ENCODE results near the gene KRTAP9-7.

Gene KRTAP9-7

DNA sequence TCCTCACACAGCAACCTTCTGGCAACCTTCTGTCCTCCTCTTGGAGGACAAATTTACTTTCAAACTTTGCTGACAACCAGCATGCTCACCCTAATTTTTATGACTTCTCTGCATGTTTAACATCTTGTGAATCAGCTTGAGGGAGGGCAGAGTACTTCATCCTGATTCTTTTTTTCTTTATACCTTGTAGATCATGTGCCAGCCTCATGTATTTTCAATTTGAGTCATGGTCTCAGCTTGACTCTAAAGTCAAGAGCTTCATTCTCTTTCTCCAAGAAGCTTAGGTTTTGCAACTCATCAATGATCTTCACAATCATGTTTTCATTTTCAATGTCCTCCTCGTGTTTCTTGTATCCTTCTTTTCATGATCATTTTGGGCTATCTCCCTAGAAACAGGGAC, 3.6 kb upstream of the KRTAP9-7 start:
- TF ChIP-seq POLR2AphosphoS5 (IDR thresholded peaks at IDR 0.05; ENCODE audit: low read depth, low read length), result no peak
- TF ChIP-seq PAX5 (IDR thresholded peaks at IDR 0.05; ENCODE audit: insufficient read depth, low read length, severe bottlenecking), result no peak
- no peak for TF ChIP-seq SPI1 (IDR thresholded peaks at IDR 0.05; ENCODE audit: low read depth, low read length)
- FAIRE-seq, result no peak
- DNase-seq (ENCODE audit: insufficient read length, low spot score), result no peak

DNA sequence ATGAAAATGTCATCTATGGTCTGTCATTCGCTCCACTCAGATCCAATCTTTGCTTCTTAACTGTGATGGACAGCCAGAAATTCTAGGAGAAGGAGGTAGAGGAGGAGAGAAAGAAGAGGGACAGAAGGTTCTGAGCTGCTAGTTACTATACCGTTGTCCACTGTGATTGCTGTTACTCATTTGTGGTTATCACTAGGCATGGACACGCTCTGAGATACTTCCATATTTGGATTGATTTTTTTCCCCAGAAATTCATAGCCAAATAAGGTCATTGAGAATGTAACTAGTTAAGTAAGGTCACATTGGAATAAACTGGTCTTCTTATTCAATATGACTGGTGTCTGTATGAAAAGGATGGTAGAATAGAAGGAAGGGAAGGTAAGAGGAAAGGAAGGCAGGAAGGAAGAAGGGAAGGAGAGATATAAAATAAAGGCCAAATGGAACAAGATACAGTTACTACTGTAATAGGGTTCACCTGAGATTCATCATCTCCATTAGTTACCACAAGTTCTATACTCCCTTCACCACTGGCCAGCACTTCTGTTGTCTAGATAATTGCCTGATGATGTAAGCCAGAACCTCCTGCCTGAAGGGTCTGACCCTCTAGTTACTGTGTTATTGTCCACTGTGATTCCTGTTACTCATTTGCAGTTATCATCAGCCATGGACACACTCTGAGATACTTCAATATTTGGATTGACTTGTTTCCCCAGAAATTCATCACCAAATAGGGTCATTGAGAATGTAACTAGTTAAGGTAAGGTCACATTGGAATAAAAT, 2.9 kb downstream of the KRTAP9-7 start:
- FAIRE-seq, result no peak
- no peak for TF ChIP-seq SPI1 (IDR thresholded peaks at IDR 0.05; ENCODE audit: low read depth, low read length)
- TF ChIP-seq POLR2A (IDR thresholded peaks at IDR 0.05; ENCODE audit: low read depth, low read length), result no peak
- TF ChIP-seq POLR2AphosphoS5 (IDR thresholded peaks at IDR 0.05; ENCODE audit: low read depth, low read length), result no peak
- TF ChIP-seq PAX5 (IDR thresholded peaks at IDR 0.05; ENCODE audit: insufficient read depth, low read length, severe bottlenecking), result no peak
- no peak for TF ChIP-seq POU2F2 (IDR thresholded peaks at IDR 0.05; ENCODE audit: low read depth, low read length)
- TF ChIP-seq TAF1 (IDR thresholded peaks at IDR 0.05; ENCODE audit: low read depth, low read length), result no peak
- no peak for DNase-seq (ENCODE audit: insufficient read length, low spot score)

DNA sequence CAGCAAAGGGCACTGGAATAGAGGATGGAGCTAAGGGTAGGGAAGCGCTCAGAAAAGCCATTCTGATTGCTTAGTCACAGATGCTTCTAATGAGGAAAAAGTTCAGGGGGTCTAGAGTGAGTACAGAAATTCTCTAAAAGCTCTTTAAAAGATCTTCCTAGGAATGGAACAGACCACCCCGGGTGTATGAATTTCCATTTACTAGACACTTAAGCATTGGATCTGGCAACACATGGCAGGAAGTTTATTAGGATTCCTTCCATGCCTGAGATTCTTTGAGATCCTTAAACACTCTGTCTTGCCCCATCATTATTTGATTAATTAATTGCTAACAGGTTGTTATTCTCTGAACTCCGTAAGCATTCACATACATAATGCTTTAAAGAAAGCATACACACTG, 8.5 kb downstream of the KRTAP9-7 start:
- FAIRE-seq, result no peak
- DNase-seq (ENCODE audit: insufficient read length, low spot score), result no peak
- TF ChIP-seq POLR2A (IDR thresholded peaks at IDR 0.05; ENCODE audit: low read depth, low read length), result no peak
- TF ChIP-seq POLR2AphosphoS5 (IDR thresholded peaks at IDR 0.05; ENCODE audit: low read depth, low read length), result no peak
- no peak for TF ChIP-seq SPI1 (IDR thresholded peaks at IDR 0.05; ENCODE audit: low read depth, low read length)
- no peak for TF ChIP-seq POU2F2 (IDR thresholded peaks at IDR 0.05; ENCODE audit: low read depth, low read length)
- TF ChIP-seq TAF1 (IDR thresholded peaks at IDR 0.05; ENCODE audit: low read depth, low read length), result no peak
- TF ChIP-seq PAX5 (IDR thresholded peaks at IDR 0.05; ENCODE audit: insufficient read depth, low read length, severe bottlenecking), result no peak

DNA sequence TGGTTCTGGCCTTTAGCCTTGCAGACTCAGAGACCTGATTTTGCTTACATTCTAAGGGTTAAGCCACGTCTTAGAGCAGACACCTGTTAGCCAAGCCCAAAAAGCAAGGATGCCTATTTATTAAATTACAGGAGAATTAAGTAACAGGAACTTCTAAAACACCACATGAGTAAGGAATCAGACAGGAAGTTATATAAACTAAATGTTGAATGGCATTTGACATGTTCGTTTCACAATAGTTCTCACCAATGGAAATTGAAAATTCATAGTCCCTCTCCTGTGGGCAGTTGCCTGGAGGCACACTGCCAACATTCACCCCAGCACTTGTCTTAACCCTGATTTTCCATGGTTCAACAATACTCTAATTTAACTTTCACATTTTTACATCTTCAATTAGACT, 9.0 kb downstream of the KRTAP9-7 start:
- TF ChIP-seq SPI1 (IDR thresholded peaks at IDR 0.05; ENCODE audit: low read depth, low read length) (no peak), POLR2A (IDR thresholded peaks at IDR 0.05; ENCODE audit: low read depth, low read length) (no peak), TAF1 (IDR thresholded peaks at IDR 0.05; ENCODE audit: low read depth, low read length) (no peak), POLR2AphosphoS5 (IDR thresholded peaks at IDR 0.05; ENCODE audit: low read depth, low read length) (no peak), POU2F2 (IDR thresholded peaks at IDR 0.05; ENCODE audit: low read depth, low read length) (no peak), PAX5 (IDR thresholded peaks at IDR 0.05; ENCODE audit: insufficient read depth, low read length, severe bottlenecking) (no peak)
- DNase-seq (ENCODE audit: insufficient read length, low spot score) (no peak), FAIRE-seq (no peak)

DNA sequence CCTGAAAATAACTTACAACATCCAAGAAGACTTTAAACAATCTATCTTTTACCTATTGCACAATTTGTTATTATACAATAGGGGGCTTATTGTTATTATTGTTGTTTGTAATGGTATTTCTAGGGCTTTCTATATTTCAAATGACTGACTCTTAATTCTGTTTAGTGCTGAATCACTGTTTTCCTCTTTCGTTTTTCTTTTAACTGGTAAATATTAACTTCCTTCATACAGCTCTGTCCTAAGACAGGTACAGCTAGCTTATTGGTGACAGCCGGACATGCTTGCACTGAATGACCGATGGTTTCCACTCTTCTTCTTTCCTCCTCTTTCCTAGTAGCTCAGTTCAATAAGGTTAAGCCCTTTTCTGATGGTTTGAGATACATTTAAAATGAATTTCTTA, 11.6 kb downstream of the KRTAP9-7 start:
- TF ChIP-seq TAF1 (IDR thresholded peaks at IDR 0.05; ENCODE audit: low read depth, low read length) (no peak), PAX5 (IDR thresholded peaks at IDR 0.05; ENCODE audit: insufficient read depth, low read length, severe bottlenecking) (no peak), SPI1 (IDR thresholded peaks at IDR 0.05; ENCODE audit: low read depth, low read length) (no peak), POLR2A (IDR thresholded peaks at IDR 0.05; ENCODE audit: low read depth, low read length) (no peak), POU2F2 (IDR thresholded peaks at IDR 0.05; ENCODE audit: low read depth, low read length) (no peak), POLR2AphosphoS5 (IDR thresholded peaks at IDR 0.05; ENCODE audit: low read depth, low read length) (no peak)
- DNase-seq (ENCODE audit: insufficient read length, low spot score) (no peak), FAIRE-seq (no peak)

DNA sequence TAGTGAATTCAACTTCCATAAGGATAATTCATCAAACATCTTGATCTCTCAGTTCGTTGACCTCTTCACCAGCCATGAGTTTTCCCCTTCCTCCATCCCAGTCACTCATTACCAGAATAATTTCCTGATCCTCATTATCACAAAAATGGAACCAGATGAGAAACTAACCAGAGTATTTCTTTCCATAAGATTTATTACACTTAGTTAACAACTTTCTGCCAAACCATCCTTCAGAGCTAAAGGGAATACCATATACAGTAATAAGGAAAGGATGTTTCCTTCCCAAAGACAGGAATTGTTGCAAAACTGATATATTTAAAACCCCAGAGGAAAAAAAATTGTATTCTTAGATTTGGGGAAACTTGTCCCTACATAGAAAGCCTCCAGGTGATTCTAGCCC, 18.5 kb downstream of the KRTAP9-7 start:
- TF ChIP-seq POLR2A (IDR thresholded peaks at IDR 0.05; ENCODE audit: low read depth, low read length) (no peak), POLR2AphosphoS5 (IDR thresholded peaks at IDR 0.05; ENCODE audit: low read depth, low read length) (no peak), TAF1 (IDR thresholded peaks at IDR 0.05; ENCODE audit: low read depth, low read length) (no peak), POU2F2 (IDR thresholded peaks at IDR 0.05; ENCODE audit: low read depth, low read length) (no peak), SPI1 (IDR thresholded peaks at IDR 0.05; ENCODE audit: low read depth, low read length) (no peak), PAX5 (IDR thresholded peaks at IDR 0.05; ENCODE audit: insufficient read depth, low read length, severe bottlenecking) (no peak)
- DNase-seq (ENCODE audit: insufficient read length, low spot score) (no peak), FAIRE-seq (no peak)

DNA sequence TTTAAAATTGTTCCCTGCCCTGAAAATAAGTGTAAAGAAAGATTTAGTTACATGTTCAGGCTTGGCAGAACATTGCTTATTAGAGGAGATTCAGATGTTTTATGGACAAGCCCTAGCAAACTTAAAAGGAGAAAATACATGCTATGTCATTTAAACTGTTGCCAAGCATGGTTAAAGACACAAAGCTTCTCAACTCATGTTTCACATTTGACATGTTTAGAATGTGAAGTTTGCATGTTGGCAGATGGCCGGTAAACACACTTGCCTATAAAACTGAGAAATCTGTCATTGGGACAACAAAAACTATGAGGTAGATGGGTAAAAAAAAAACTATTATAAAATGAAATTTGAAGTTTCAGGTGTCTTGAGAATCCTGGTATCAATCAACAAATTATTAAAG, 21.3 kb downstream of the KRTAP9-7 start:
- TF ChIP-seq POLR2A (IDR thresholded peaks at IDR 0.05; ENCODE audit: low read depth, low read length) (no peak), PAX5 (IDR thresholded peaks at IDR 0.05; ENCODE audit: insufficient read depth, low read length, severe bottlenecking) (no peak)
- FAIRE-seq (no peak), DNase-seq (ENCODE audit: insufficient read length, low spot score) (no peak)

DNA sequence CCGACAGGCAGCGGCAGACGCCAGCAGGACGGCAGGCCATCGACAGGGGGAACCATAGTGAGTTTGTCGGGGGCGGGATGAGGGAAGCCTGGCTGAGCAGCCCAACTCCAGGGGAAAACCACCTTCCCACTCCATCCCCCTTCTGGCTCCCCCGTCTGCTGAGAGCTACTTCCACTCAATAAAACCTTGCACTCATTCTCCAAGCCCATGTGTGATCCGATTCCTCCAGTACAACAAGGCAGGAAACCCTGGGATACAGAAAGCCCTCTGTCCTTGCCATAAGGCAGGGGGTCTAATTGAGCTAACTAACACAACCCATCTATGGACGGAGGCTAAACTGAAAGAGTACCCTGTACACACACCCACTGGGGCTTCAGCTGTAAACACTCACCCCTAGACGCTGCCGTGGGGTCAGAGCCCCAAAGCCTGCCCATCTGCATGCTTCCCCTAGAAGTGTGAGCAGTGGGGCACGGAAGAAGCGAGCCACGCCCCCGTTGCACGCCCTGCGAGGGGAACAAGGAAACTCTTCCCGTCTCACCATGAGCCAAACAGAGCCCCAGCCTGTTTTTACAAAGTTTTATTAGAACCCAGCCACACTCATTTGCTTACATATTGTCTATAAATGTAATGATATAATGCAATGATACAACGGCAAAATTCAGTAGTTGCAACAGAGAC, 23.1 kb downstream of the KRTAP9-7 start:
- no peak for TF ChIP-seq SPI1 (IDR thresholded peaks at IDR 0.05; ENCODE audit: low read depth, low read length)
- no peak for TF ChIP-seq PAX5 (IDR thresholded peaks at IDR 0.05; ENCODE audit: insufficient read depth, low read length, severe bottlenecking)
- no peak for TF ChIP-seq POLR2A (IDR thresholded peaks at IDR 0.05; ENCODE audit: low read depth, low read length)
- no peak for TF ChIP-seq POLR2AphosphoS5 (IDR thresholded peaks at IDR 0.05; ENCODE audit: low read depth, low read length)
- no peak for TF ChIP-seq POU2F2 (IDR thresholded peaks at IDR 0.05; ENCODE audit: low read depth, low read length)
- TF ChIP-seq TAF1 (IDR thresholded peaks at IDR 0.05; ENCODE audit: low read depth, low read length), result no peak
- no peak for FAIRE-seq

DNA sequence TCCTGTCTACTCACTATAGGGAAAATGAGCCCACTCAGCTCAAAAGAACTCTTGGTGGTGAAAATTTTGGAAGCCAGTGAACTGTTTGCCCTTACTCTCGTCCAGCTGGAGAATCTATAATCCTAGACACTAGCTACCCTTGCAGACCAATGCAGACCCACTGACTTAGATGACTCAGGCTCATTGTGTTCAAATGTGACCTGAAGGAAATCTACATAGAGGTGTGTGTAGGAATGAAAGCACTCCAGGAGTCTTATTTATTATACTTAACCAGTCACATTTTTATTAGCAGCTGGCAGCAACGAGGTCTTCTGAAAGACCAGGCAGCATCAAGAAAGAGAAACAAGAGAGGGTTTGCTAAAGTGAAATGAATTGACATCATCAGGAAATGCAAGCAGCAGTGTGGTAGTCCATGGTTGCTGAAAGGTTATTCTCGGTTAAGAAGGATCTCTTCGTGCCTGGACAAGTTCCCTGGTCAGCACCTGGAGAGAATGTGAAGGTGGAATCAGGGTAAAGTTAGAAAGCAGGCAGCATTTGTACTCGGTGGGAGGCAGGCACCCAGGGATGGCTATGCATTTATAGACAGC, 25.8 kb downstream of the KRTAP9-7 start:
- DNase-seq (ENCODE audit: insufficient read length, low spot score) (no peak), FAIRE-seq (no peak)
- TF ChIP-seq POLR2A (IDR thresholded peaks at IDR 0.05; ENCODE audit: low read depth, low read length) (no peak), TAF1 (IDR thresholded peaks at IDR 0.05; ENCODE audit: low read depth, low read length) (no peak), PAX5 (IDR thresholded peaks at IDR 0.05; ENCODE audit: insufficient read depth, low read length, severe bottlenecking) (no peak), POLR2AphosphoS5 (IDR thresholded peaks at IDR 0.05; ENCODE audit: low read depth, low read length) (no peak), POU2F2 (IDR thresholded peaks at IDR 0.05; ENCODE audit: low read depth, low read length) (no peak), SPI1 (IDR thresholded peaks at IDR 0.05; ENCODE audit: low read depth, low read length) (no peak)

More for the DNA sequence above, 23.1 kb downstream of the KRTAP9-7 start:
- DNase-seq (ENCODE audit: insufficient read length, low spot score), result no peak

Measured in GM12891 (cell line).